ENCODE measurements around the gene MAU2. TPM values are rescaled to one million over a fixed set of nuclear protein-coding genes. Genes with fewer than 3 reads are reported as not detected.

The MAU2 gene
- total and polyA plus RNA-seq, 2 experiments from 2014 or later = 18.9 to 62.2 TPM

DNA sequence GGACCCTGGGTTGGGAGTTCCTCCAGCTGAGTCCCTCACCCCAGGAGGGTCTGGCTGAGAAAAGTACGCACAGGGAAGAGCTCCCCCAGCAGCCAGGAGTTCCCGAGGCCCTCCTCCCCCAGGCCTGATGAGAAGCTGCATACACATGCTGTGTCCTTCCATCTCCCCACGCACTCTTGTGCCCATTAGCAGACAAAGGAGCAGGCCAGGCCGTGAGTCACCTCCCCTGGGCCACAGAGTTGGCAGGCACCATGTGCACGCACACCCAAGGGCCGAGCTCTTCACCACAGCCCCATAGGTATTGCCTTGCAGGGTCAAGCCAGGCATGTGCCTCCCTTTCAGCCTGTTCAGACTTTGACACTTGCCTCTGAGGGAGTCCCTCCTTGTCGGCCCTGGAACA lies 17.5 kb downstream of the MAU2 start:
- no peak for TF ChIP-seq ZNF114 (CRISPR knock-in tag; IDR thresholded peaks at IDR 0.05)
- TF ChIP-seq NANOG (IDR thresholded peaks at IDR 0.05; ENCODE audit: borderline replicate concordance) = no peak
- no peak for TF ChIP-seq EZH2 (IDR thresholded peaks at IDR 0.05; ENCODE audit: low read depth, unreplicated experiment)
- TF ChIP-seq, protein P1, sequence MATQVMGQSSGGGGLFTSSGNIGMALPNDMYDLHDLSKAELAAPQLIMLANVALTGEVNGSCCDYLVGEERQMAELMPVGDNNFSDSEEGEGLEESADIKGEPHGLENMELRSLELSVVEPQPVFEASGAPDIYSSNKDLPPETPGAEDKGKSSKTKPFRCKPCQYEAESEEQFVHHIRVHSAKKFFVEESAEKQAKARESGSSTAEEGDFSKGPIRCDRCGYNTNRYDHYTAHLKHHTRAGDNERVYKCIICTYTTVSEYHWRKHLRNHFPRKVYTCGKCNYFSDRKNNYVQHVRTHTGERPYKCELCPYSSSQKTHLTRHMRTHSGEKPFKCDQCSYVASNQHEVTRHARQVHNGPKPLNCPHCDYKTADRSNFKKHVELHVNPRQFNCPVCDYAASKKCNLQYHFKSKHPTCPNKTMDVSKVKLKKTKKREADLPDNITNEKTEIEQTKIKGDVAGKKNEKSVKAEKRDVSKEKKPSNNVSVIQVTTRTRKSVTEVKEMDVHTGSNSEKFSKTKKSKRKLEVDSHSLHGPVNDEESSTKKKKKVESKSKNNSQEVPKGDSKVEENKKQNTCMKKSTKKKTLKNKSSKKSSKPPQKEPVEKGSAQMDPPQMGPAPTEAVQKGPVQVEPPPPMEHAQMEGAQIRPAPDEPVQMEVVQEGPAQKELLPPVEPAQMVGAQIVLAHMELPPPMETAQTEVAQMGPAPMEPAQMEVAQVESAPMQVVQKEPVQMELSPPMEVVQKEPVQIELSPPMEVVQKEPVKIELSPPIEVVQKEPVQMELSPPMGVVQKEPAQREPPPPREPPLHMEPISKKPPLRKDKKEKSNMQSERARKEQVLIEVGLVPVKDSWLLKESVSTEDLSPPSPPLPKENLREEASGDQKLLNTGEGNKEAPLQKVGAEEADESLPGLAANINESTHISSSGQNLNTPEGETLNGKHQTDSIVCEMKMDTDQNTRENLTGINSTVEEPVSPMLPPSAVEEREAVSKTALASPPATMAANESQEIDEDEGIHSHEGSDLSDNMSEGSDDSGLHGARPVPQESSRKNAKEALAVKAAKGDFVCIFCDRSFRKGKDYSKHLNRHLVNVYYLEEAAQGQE (IDR thresholded peaks at IDR 0.05; ENCODE audit: unreplicated experiment) = no peak
- TF ChIP-seq ZNF331 (CRISPR knock-in tag; IDR thresholded peaks at IDR 0.05; ENCODE audit: low read depth) = no peak
- TF ChIP-seq, protein P2, sequence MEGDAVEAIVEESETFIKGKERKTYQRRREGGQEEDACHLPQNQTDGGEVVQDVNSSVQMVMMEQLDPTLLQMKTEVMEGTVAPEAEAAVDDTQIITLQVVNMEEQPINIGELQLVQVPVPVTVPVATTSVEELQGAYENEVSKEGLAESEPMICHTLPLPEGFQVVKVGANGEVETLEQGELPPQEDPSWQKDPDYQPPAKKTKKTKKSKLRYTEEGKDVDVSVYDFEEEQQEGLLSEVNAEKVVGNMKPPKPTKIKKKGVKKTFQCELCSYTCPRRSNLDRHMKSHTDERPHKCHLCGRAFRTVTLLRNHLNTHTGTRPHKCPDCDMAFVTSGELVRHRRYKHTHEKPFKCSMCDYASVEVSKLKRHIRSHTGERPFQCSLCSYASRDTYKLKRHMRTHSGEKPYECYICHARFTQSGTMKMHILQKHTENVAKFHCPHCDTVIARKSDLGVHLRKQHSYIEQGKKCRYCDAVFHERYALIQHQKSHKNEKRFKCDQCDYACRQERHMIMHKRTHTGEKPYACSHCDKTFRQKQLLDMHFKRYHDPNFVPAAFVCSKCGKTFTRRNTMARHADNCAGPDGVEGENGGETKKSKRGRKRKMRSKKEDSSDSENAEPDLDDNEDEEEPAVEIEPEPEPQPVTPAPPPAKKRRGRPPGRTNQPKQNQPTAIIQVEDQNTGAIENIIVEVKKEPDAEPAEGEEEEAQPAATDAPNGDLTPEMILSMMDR (conservative IDR thresholded peaks at IDR 0.05; ENCODE audit: low read depth in 2 of 2) = no peak
- TF ChIP-seq, protein P3, sequence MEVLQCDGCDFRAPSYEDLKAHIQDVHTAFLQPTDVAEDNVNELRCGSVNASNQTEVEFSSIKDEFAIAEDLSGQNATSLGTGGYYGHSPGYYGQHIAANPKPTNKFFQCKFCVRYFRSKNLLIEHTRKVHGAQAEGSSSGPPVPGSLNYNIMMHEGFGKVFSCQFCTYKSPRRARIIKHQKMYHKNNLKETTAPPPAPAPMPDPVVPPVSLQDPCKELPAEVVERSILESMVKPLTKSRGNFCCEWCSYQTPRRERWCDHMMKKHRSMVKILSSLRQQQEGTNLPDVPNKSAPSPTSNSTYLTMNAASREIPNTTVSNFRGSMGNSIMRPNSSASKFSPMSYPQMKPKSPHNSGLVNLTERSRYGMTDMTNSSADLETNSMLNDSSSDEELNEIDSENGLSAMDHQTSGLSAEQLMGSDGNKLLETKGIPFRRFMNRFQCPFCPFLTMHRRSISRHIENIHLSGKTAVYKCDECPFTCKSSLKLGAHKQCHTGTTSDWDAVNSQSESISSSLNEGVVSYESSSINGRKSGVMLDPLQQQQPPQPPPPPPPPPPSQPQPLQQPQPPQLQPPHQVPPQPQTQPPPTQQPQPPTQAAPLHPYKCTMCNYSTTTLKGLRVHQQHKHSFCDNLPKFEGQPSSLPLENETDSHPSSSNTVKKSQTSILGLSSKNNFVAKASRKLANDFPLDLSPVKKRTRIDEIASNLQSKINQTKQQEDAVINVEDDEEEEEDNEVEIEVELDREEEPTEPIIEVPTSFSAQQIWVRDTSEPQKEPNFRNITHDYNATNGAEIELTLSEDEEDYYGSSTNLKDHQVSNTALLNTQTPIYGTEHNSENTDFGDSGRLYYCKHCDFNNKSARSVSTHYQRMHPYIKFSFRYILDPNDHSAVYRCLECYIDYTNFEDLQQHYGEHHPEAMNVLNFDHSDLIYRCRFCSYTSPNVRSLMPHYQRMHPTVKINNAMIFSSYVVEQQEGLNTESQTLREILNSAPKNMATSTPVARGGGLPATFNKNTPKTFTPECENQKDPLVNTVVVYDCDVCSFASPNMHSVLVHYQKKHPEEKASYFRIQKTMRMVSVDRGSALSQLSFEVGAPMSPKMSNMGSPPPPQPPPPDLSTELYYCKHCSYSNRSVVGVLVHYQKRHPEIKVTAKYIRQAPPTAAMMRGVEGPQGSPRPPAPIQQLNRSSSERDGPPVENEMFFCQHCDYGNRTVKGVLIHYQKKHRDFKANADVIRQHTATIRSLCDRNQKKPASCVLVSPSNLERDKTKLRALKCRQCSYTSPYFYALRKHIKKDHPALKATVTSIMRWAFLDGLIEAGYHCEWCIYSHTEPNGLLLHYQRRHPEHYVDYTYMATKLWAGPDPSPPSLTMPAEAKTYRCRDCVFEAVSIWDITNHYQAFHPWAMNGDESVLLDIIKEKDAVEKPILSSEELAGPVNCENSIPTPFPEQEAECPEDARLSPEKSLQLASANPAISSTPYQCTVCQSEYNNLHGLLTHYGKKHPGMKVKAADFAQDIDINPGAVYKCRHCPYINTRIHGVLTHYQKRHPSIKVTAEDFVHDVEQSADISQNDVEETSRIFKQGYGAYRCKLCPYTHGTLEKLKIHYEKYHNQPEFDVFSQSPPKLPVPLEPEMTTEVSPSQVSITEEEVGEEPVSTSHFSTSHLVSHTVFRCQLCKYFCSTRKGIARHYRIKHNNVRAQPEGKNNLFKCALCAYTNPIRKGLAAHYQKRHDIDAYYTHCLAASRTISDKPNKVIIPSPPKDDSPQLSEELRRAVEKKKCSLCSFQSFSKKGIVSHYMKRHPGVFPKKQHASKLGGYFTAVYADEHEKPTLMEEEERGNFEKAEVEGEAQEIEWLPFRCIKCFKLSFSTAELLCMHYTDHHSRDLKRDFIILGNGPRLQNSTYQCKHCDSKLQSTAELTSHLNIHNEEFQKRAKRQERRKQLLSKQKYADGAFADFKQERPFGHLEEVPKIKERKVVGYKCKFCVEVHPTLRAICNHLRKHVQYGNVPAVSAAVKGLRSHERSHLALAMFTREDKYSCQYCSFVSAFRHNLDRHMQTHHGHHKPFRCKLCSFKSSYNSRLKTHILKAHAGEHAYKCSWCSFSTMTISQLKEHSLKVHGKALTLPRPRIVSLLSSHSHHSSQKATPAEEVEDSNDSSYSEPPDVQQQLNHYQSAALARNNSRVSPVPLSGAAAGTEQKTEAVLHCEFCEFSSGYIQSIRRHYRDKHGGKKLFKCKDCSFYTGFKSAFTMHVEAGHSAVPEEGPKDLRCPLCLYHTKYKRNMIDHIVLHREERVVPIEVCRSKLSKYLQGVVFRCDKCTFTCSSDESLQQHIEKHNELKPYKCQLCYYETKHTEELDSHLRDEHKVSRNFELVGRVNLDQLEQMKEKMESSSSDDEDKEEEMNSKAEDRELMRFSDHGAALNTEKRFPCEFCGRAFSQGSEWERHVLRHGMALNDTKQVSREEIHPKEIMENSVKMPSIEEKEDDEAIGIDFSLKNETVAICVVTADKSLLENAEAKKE (CRISPR knock-in tag; IDR thresholded peaks at IDR 0.05) = no peak
- TF ChIP-seq EZH2phosphoT487 (IDR thresholded peaks at IDR 0.05; ENCODE audit: unreplicated experiment) = no peak
- no peak for TF ChIP-seq STAT1 (IDR thresholded peaks at IDR 0.05; ENCODE audit: unreplicated experiment)
- no peak for TF ChIP-seq POLR2AphosphoS5 (IDR thresholded peaks at IDR 0.05; ENCODE audit: low read depth)
- no peak for TF ChIP-seq JUNB (IDR thresholded peaks at IDR 0.05; ENCODE audit: unreplicated experiment)
- no peaks in the 10 kb centered on the region for H3K27me3 ChIP-seq (ENCODE audit: insufficient read depth)
- ATAC-seq (no peak), DNase-seq (ENCODE audit: low spot score) (no peak)
- Mint-ChIP-seq H3K27me3 (ENCODE audit: insufficient read depth, low read depth, poor library complexity) (peaks cover 6% of the 10 kb centered on the region), H3K27ac (no peak overlapping the region), H3K4me3 (no peak overlapping the region), H3K36me3 (ENCODE audit: low read depth) (peaks cover 44% of the 10 kb centered on the region), H3K9me3 (no peaks in the 10 kb centered on the region), H3K4me1 (no peaks in the 10 kb centered on the region)
- no peaks in the 10 kb centered on the region for H3F3A ChIP-seq (replicated peaks; ENCODE audit: low read depth)
- H3K4me3 ChIP-seq = no peak overlapping the region
- no peaks in the 10 kb centered on the region for H3K9me2 ChIP-seq (ENCODE audit: insufficient read depth)
- H3K79me2 ChIP-seq (replicated peaks; ENCODE audit: insufficient read depth) = no peaks in the 10 kb centered on the region
- H3K4me2 ChIP-seq = no peak overlapping the region
- peaks cover 7% of the 10 kb centered on the region; the same call in 1 of the 2 replicates for H3K36me3 ChIP-seq (ENCODE audit: insufficient read depth)
- H3K4me1 ChIP-seq (ENCODE audit: insufficient read depth) = no peaks in the 10 kb centered on the region
- no peak overlapping the region for H2AFZ ChIP-seq
- no peaks in the 10 kb centered on the region; the same call in 1 of the 2 replicates for H4K20me1 ChIP-seq (replicated peaks; ENCODE audit: insufficient read depth)
- H3K27ac ChIP-seq (ENCODE audit: low read depth) = no peak overlapping the region
